ENCODE measurements around the gene LRBA. TPM values are rescaled to one million over a fixed set of nuclear protein-coding genes. Genes with fewer than 3 reads are reported as not detected.

LRBA gene
- total RNA-seq, 4 donors from 2014 or later: 8.5 to 18.0 (median 11.9) TPM

- ATAC-seq: no peak
- in situ Hi-C loops (cut with MboI; ENCODE audit: low sequenced_read_pairs in 4 of 4) (no loop called here), intact Hi-C loops (cut with DNase I; ENCODE audit: low total_unique reads) (no loop called here)
- Histone ChIP-seq H3K36me3 (peaks cover 0 to 10% of the 10 kb centered on the region in 2 donors), H3K4me3 (no peak overlapping the region), H3K9me3 (no peaks in the 10 kb centered on the region), H3K27ac (no peak overlapping the region), H3K27me3 (no peaks in the 10 kb centered on the region), H3K4me1 (no peaks in the 10 kb centered on the region)
- DNase-seq: no peak
- TF ChIP-seq POLR2A (IDR thresholded peaks at IDR 0.05): no peak
These were observed 188.8 kb downstream of the LRBA start for GRCh38 chr4:150826306-150826705.

- intact Hi-C loops (cut with DNase I; ENCODE audit: low total_unique reads) (no loop called here), in situ Hi-C loops (cut with MboI; ENCODE audit: low sequenced_read_pairs in 4 of 4) (no loop called here)
These were observed 192.7 kb downstream of the LRBA start for GRCh38 chr4:150822407-150822806.

GRCh38 chr4:150821641-150822040 lies 193.4 kb downstream of the LRBA start:
- Histone ChIP-seq H3K27me3 (no peaks in the 10 kb centered on the region), H3K36me3 (no peaks in the 10 kb centered on the region), H3K9me3 (no peaks in the 10 kb centered on the region), H3K4me1 (no peaks in the 10 kb centered on the region), H3K27ac (no peak overlapping the region), H3K4me3 (no peak overlapping the region)
- DNase-seq: no peak
- ATAC-seq: no peak
- intact Hi-C loops (cut with DNase I; ENCODE audit: low total_unique reads) (no loop called here), in situ Hi-C loops (cut with MboI; ENCODE audit: low sequenced_read_pairs in 4 of 4) (no loop called here)
- TF ChIP-seq POLR2A (IDR thresholded peaks at IDR 0.05) (no peak), CTCF (IDR thresholded peaks at IDR 0.05 in 4 of 5, conservative IDR thresholded peaks at IDR 0.05 in 1 of 5) (no peak)

More at GRCh38 chr4:150822407-150822806, 192.7 kb downstream of the LRBA start:
- TF ChIP-seq POLR2A (IDR thresholded peaks at IDR 0.05): no peak
- no peak for TF ChIP-seq CTCF (IDR thresholded peaks at IDR 0.05 in 4 of 5, conservative IDR thresholded peaks at IDR 0.05 in 1 of 5)
- Histone ChIP-seq H3K36me3 (no peaks in the 10 kb centered on the region), H3K27me3 (no peaks in the 10 kb centered on the region), H3K9me3 (no peaks in the 10 kb centered on the region), H3K4me1 (no peaks in the 10 kb centered on the region), H3K4me3 (no peak overlapping the region), H3K27ac (no peak overlapping the region)
- DNase-seq (no peak), ATAC-seq (no peak)

- intact Hi-C loops (cut with DNase I; ENCODE audit: low total_unique reads) (no loop called here), in situ Hi-C loops (cut with MboI; ENCODE audit: low sequenced_read_pairs in 4 of 4) (no loop called here)
- H3K4me3 ChIP-seq: no peak overlapping the region
- no peaks in the 10 kb centered on the region for H3K9me3 ChIP-seq
- no peak overlapping the region for H3K27ac ChIP-seq
- H3K4me1 ChIP-seq: no peaks in the 10 kb centered on the region
- no peak for TF ChIP-seq CTCF (IDR thresholded peaks at IDR 0.05 in 4 of 5, conservative IDR thresholded peaks at IDR 0.05 in 1 of 5)
- no peak for DNase-seq
- H3K36me3 ChIP-seq: no peaks in the 10 kb centered on the region
- ATAC-seq: no peak
- no peaks in the 10 kb centered on the region for H3K27me3 ChIP-seq
These were observed 194.7 kb downstream of the LRBA start for GRCh38 chr4:150820409-150820808.

- H3K4me3 ChIP-seq: no peak overlapping the region
- intact Hi-C loops (cut with DNase I; ENCODE audit: low total_unique reads): no loop called here
- TF ChIP-seq CTCF (IDR thresholded peaks at IDR 0.05 in 4 of 5, conservative IDR thresholded peaks at IDR 0.05 in 1 of 5) (no peak), POLR2A (IDR thresholded peaks at IDR 0.05) (no peak)
These were observed 196.4 kb downstream of the LRBA start for GRCh38 chr4:150818661-150819060.

More at GRCh38 chr4:150818661-150819060, 196.4 kb downstream of the LRBA start:
- H3K9me3 ChIP-seq: no peaks in the 10 kb centered on the region
- H3K4me1 ChIP-seq: no peaks in the 10 kb centered on the region
- H3K27me3 ChIP-seq: no peaks in the 10 kb centered on the region
- in situ Hi-C loops (cut with MboI; ENCODE audit: low sequenced_read_pairs in 4 of 4): no loop called here
- H3K36me3 ChIP-seq: no peaks in the 10 kb centered on the region
- ATAC-seq (no peak), DNase-seq (no peak)
- H3K27ac ChIP-seq: no peak overlapping the region

All from gastrocnemius medialis (tissue), 4 donors.